ENCODE measurements around the gene MPP4. TPM values are rescaled to one million over a fixed set of nuclear protein-coding genes. Genes with fewer than 3 reads are reported as not detected.

MPP4 gene
- total RNA-seq, 1 experiment from 2014 or later = not detected

GRCh38 chr2:201675454-201675853 lies 23.0 kb downstream of the MPP4 start:
- no peak overlapping the region for H2BK5ac ChIP-seq (ENCODE audit: insufficient read length, low read length)
- no peak overlapping the region for H3K9ac ChIP-seq (ENCODE audit: extremely low read depth, insufficient read length, low read length)
- no peaks in the 10 kb centered on the region for H3K9me3 ChIP-seq (ENCODE audit: control insufficient read depth, low read depth, low read length)
- H3K23ac ChIP-seq (ENCODE audit: insufficient read length, low read depth, low read length) = no peak overlapping the region
- H3K18ac ChIP-seq (ENCODE audit: insufficient read length, low read depth, low read length) = no peak overlapping the region
- no peak overlapping the region for H4K91ac ChIP-seq (ENCODE audit: insufficient read length, low read depth, low read length)
- no peaks in the 10 kb centered on the region for H3K23me2 ChIP-seq (ENCODE audit: insufficient read length, low read depth, low read length, poor library complexity, severe bottlenecking)
- no peak overlapping the region for H2BK20ac ChIP-seq (ENCODE audit: low read depth, low read length, poor library complexity, severe bottlenecking)
- no peak overlapping the region for H3K4me2 ChIP-seq (ENCODE audit: insufficient read depth, insufficient read length, low read length)
- H3K27ac ChIP-seq (ENCODE audit: insufficient read length, low read depth, low read length) = no peak overlapping the region
- no peaks in the 10 kb centered on the region for H3K27me3 ChIP-seq (ENCODE audit: insufficient read depth, low read length)
- no peak overlapping the region for H3K4ac ChIP-seq (ENCODE audit: low read depth, low read length)
- no peaks in the 10 kb centered on the region for H3K79me1 ChIP-seq (ENCODE audit: insufficient read depth, low read depth, low read length, poor library complexity, severe bottlenecking)
- H4K20me1 ChIP-seq (ENCODE audit: control insufficient read depth, insufficient read depth, insufficient read length) = no peaks in the 10 kb centered on the region
- H3T11ph ChIP-seq (ENCODE audit: low read length) = no peak overlapping the region
- no peak overlapping the region for H2AK5ac ChIP-seq (ENCODE audit: insufficient read length, low read length)
- no peak overlapping the region for H3K14ac ChIP-seq (ENCODE audit: insufficient read depth, low read length)
- H2BK120ac ChIP-seq (ENCODE audit: low read depth, low read length, poor library complexity, severe bottlenecking) = no peak overlapping the region
- H4K5ac ChIP-seq (ENCODE audit: insufficient read length, low read depth, low read length) = no peak overlapping the region
- Mint-ChIP-seq H3K9me3 (no peaks in the 10 kb centered on the region; a peak in 1 of 5 replicates), H3K27me3 (ENCODE audit: low read depth) (peaks cover 10% of the 10 kb centered on the region), H3K4me3 (no peak overlapping the region), H3K36me3 (ENCODE audit: insufficient read depth in 1 of 3, low read depth in 3 of 3) (no peaks in the 10 kb centered on the region), H3K4me1 (peaks cover 12 to 15% of the 10 kb centered on the region in 2 experiments), H3K27ac (no peak overlapping the region; a peak in 1 of 7 replicates)
- DNase-seq = no peak
- WGBS (ENCODE audit: extremely low coverage, insufficient read length, low lambda C conversion rate) = no CpG with 5 or more reads among the region's 4 CpGs
- peaks cover 5% of the 10 kb centered on the region; the same call in 1 of the 2 replicates for H3K4me1 ChIP-seq (ENCODE audit: insufficient read depth, low read length)
- no peak overlapping the region for H4K8ac ChIP-seq (replicated peaks; ENCODE audit: insufficient read length, low read depth, low read length)
- no peaks in the 10 kb centered on the region for H3K79me2 ChIP-seq (ENCODE audit: insufficient read depth, low read length)
- H2AFZ ChIP-seq (ENCODE audit: low read length) = no peak overlapping the region
- H3K56ac ChIP-seq (ENCODE audit: insufficient read length, low read depth, low read length) = no peak overlapping the region
- no peak overlapping the region for H2BK12ac ChIP-seq (ENCODE audit: insufficient read length, low read depth, low read length)
- no peak for TF ChIP-seq CTCF (conservative IDR thresholded peaks at IDR 0.05)
- no peak overlapping the region for H2BK15ac ChIP-seq (ENCODE audit: low read depth, low read length)
